Measurements from ENCODE around the gene CAMSAP2.

Gene CAMSAP2

DNA sequence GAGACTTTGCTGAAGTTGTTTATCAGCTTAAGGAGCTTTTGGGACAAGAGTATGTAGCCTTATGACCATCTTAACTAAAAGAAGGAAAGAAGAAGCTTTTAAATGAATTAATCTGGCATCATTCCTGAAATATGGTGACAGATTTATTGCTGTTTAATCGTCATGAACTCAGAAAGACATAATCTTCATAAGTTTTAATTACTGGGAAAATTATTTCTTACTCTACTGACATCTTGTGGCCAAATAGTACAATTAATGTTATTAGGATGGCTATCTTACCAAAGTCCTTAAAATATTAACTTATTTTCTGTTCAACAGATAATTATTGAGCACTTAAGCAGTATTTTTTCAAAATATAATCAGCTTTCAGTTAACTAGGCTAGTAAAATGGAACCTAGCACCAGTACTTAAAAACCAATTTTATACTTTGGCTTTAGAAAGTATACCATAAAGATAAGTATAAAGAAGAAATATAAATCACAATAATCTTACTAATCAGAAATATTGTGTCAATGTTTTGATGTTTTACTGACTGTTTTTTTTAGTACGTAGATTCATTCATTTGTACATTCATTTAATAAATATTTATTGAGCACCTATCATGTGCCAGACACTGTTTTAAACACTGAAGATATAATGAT is 99.4 kb downstream of the CAMSAP2 start:
- DNase-seq (ENCODE audit: low read depth), result peak; percentile 11
- TF ChIP-seq, protein P1, sequence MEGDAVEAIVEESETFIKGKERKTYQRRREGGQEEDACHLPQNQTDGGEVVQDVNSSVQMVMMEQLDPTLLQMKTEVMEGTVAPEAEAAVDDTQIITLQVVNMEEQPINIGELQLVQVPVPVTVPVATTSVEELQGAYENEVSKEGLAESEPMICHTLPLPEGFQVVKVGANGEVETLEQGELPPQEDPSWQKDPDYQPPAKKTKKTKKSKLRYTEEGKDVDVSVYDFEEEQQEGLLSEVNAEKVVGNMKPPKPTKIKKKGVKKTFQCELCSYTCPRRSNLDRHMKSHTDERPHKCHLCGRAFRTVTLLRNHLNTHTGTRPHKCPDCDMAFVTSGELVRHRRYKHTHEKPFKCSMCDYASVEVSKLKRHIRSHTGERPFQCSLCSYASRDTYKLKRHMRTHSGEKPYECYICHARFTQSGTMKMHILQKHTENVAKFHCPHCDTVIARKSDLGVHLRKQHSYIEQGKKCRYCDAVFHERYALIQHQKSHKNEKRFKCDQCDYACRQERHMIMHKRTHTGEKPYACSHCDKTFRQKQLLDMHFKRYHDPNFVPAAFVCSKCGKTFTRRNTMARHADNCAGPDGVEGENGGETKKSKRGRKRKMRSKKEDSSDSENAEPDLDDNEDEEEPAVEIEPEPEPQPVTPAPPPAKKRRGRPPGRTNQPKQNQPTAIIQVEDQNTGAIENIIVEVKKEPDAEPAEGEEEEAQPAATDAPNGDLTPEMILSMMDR (IDR thresholded peaks at IDR 0.05; ENCODE audit: insufficient read depth, low read depth, low read length, missing control alignments), result no peak
- no peak overlapping the region for H3K4me3 ChIP-seq (ENCODE audit: low read length)

- TF ChIP-seq, protein P1 (IDR thresholded peaks at IDR 0.05; ENCODE audit: insufficient read depth, low read depth, low read length, missing control alignments), result no peak
- peak; percentile 14 for DNase-seq (ENCODE audit: low read depth)
- no peak overlapping the region for H3K4me3 ChIP-seq (ENCODE audit: low read length)
Measured at GRCh38 chr1:200838676-200839445, 100.2 kb downstream of the CAMSAP2 start.

DNA sequence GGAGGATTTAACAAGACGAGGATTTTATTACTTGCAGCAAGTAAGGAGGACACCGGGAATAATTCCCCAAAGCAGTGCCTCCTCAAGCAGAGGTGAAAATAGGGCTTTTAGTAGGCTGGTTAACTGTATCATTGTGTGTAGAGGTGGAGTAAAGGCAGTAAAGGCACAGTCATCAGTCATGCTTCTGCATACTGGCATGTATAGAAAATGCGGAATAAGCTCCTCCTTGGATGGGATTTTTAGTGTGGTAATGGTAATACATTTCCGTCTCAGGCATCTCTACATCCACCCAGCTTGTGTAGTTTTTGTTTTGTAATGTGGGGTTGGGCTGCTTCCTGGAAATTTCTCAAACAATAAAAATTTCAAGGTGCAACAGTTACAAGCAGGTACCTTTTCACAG is 106.7 kb downstream of the CAMSAP2 start:
- TF ChIP-seq, protein P1 (IDR thresholded peaks at IDR 0.05; ENCODE audit: insufficient read depth, low read depth, low read length, missing control alignments), result no peak
- no peak for DNase-seq (ENCODE audit: low read depth)
- no peak overlapping the region for H3K4me3 ChIP-seq (ENCODE audit: low read length)

- DNase-seq (ENCODE audit: low read depth), result no peak
- TF ChIP-seq, protein P1 (IDR thresholded peaks at IDR 0.05; ENCODE audit: insufficient read depth, low read depth, low read length, missing control alignments), result no peak
- H3K4me3 ChIP-seq (ENCODE audit: low read length), result no peak overlapping the region
Measured at GRCh38 chr1:200846398-200846797, 107.7 kb downstream of the CAMSAP2 start.

DNA sequence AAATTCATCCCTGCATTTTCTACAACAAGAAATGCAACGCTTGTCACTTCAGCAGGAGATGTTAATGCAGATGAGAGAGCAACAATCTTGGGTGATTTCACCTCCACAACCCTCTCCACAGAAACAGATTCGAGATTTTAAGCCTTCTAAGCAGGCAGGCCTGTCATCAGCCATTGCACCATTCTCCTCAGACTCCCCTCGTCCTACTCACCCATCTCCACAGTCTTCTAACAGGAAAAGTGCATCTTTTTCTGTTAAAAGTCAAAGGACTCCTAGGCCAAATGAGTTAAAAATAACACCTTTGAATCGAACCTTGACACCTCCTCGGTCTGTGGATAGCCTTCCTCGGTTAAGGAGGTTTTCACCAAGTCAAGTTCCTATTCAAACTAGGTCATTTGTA is 110.7 kb downstream of the CAMSAP2 start:
- TF ChIP-seq, protein P1 (IDR thresholded peaks at IDR 0.05; ENCODE audit: insufficient read depth, low read depth, low read length, missing control alignments), result no peak
- no peak overlapping the region for H3K4me3 ChIP-seq (ENCODE audit: low read length)
- no peak for DNase-seq (ENCODE audit: low read depth)

GRCh38 chr1:200850554-200850953 is 111.9 kb downstream of the CAMSAP2 start:
- TF ChIP-seq, protein P1 (IDR thresholded peaks at IDR 0.05; ENCODE audit: insufficient read depth, low read depth, low read length, missing control alignments), result no peak
- peak; percentile 61 for DNase-seq (ENCODE audit: low read depth)
- no peak overlapping the region for H3K4me3 ChIP-seq (ENCODE audit: low read length)
